HCT116 (cell line): Measurements from ENCODE around the gene ARHGAP20. TPM values are rescaled to one million over a fixed set of nuclear protein-coding genes. Genes with fewer than 3 reads are reported as not detected.

Source experiments
- ATAC-seq: fragments of 200-7000 bp; cut with Tn5 transposase; 2 replicates; pipeline ENCODE4 v1.9.1; 2020; ENCODE audit warnings: mild to moderate bottlenecking, moderate library complexity
- BruUV-seq: library from RNA; stranded (reverse); fragments of 400-500 nt; replicated peaks from 2 replicates; lab custom pipeline; 2021; lab: Mats Ljungman, UMichigan
- CTCF ChIA-PET: fragments of 300-600 bp; sonication (Branson Sonifier 250); formaldehyde crosslinking; loops from one replicate; lab custom pipeline; 2021; ENCODE audit warnings: antibody characterized with exemption; lab: Charles Lee
- POLR2A ChIA-PET: fragments of 300-600, 350-600 bp; sonication (Branson Sonifier 250); formaldehyde crosslinking; loops from one replicate; lab custom pipeline; 2021; ENCODE audit warnings: antibody characterized with exemption; lab: Charles Lee
- RAD21 ChIA-PET, 2 experiments: fragments of 300-600 bp; sonication (Branson Sonifier 250); formaldehyde crosslinking; loops; one replicate each; lab custom pipeline; 2023; ENCODE audit warnings: low total read pairs in 2 of 2; ENCODE audit not compliant: uncharacterized antibody in 2 of 2, unreplicated experiment in 2 of 2, low non-redundant PET in 1 of 2; lab: Charles Lee
- DNase-seq: peaks from one replicate; pipeline ENCODE4 v3.0.0-alpha.2; 2010; ENCODE audit warnings: low read depth, low spot score
- H2AFZ ChIP-seq: fragments of 200-600 bp; shearing (Covaris generic), sonication (generic); 2 replicates; pipeline ENCODE4 v1.6.1; 2017; ENCODE audit warnings: low read depth, mixed run types, mixed read lengths, antibody characterized with exemption, low read length; ENCODE audit not compliant: poor library complexity, severe bottlenecking
- H3K27ac ChIP-seq: 2 replicates; pipeline ENCODE4 v1.5.1; 2012; ENCODE audit warnings: low read depth, low read length
- H3K27me3 ChIP-seq: fragments of 200-600 bp; sonication (generic); 2 replicates; pipeline ENCODE4 v1.6.1; 2016; ENCODE audit warnings: mixed run types, low read length, mixed read lengths; ENCODE audit not compliant: insufficient read depth
- H3K36me3 ChIP-seq, 2 experiments: fragments of 200-500 bp in 1 of 2; fragments of 200-600 bp in 1 of 2; sonication (Bioruptor generic) in 1 of 2; sonication (generic) in 1 of 2; 2 replicates each; pipeline versions ENCODE4 v1.5.1 to v1.6.1; 2014 to 2016; ENCODE audit warnings: low read length in 2 of 2, inconsistent platforms in 1 of 2, mixed read lengths in 1 of 2, mixed run types in 1 of 2; ENCODE audit not compliant: insufficient read depth in 2 of 2, control insufficient read depth in 1 of 2
- H3K4me1 ChIP-seq, 2 experiments: fragments of 200-600 bp in 1 of 2; sonication (generic) in 1 of 2; 2 replicates each; pipeline versions ENCODE4 v1.5.1 to v1.6.1; 2012 to 2017; ENCODE audit warnings: low read length in 2 of 2, inconsistent platforms in 1 of 2, mild to moderate bottlenecking in 1 of 2, mixed read lengths in 1 of 2, mixed run types in 1 of 2, moderate library complexity in 1 of 2; ENCODE audit not compliant: insufficient read depth in 2 of 2, control insufficient read depth in 1 of 2
- H3K4me2 ChIP-seq: fragments of 200-600 bp; sonication (generic); 2 replicates; pipeline ENCODE4 v1.6.1; 2017; ENCODE audit warnings: mixed run types, low read length, mixed read lengths
- H3K4me3 ChIP-seq, 2 experiments: fragments of 200-600 bp in 1 of 2; sonication (generic) in 1 of 2; replicated peaks in 1 of 2; 2 replicates each; pipeline ENCODE4 v1.5.1; 2011 to 2016; ENCODE audit warnings: low read length in 2 of 2, control low read depth in 1 of 2, low read depth in 1 of 2, mild to moderate bottlenecking in 1 of 2, mixed read lengths in 1 of 2, mixed run types in 1 of 2
- H3K79me2 ChIP-seq: fragments of 200-600 bp; sonication (generic); 2 replicates; pipeline ENCODE4 v1.6.1; 2017; ENCODE audit warnings: mild to moderate bottlenecking, mixed run types, low read length, moderate library complexity, mixed read lengths; ENCODE audit not compliant: insufficient read depth
- H3K9ac ChIP-seq: fragments of 200-600 bp; sonication (generic); 2 replicates; pipeline ENCODE4 v1.6.1; 2016; ENCODE audit warnings: low read length, mixed read lengths
- H3K9me2 ChIP-seq: fragments of 200-600 bp; sonication (generic), shearing (Covaris generic); 2 replicates; pipeline ENCODE4 v1.6.1; 2017; ENCODE audit warnings: mixed run types, mild to moderate bottlenecking, moderate library complexity; ENCODE audit not compliant: insufficient read depth
- H3K9me3 ChIP-seq, 2 experiments: fragments of 200-500 bp in 1 of 2; fragments of 200-600 bp in 1 of 2; sonication (Bioruptor generic) in 1 of 2; sonication (generic) in 1 of 2; 2 replicates each; pipeline ENCODE4 v1.6.1; 2014 to 2017; ENCODE audit warnings: low read length in 2 of 2, mixed read lengths in 2 of 2, inconsistent platforms in 1 of 2, low read depth in 1 of 2, mild to moderate bottlenecking in 1 of 2, mixed run types in 1 of 2, moderate library complexity in 1 of 2; ENCODE audit not compliant: control insufficient read depth in 1 of 2, insufficient read depth in 1 of 2
- H4K20me1 ChIP-seq: fragments of 200-600 bp; sonication (generic), shearing (Covaris generic); 2 replicates; pipeline ENCODE4 v1.6.1; 2017; ENCODE audit warnings: mixed run types, mild to moderate bottlenecking, moderate library complexity; ENCODE audit not compliant: insufficient read depth
- EGR1 ChIP-seq: IDR thresholded peaks from 2 replicates; pipeline ENCODE4 v1.6.1; 2012; ENCODE audit warnings: low read depth
- EZH2phosphoT487 ChIP-seq: fragments of 200-600 bp; IDR thresholded peaks from 2 replicates; pipeline ENCODE4 v1.6.1; 2018; ENCODE audit warnings: antibody characterized with exemption, borderline replicate concordance
- FOSL1 ChIP-seq: IDR thresholded peaks from 2 replicates; pipeline ENCODE4 v1.6.1; 2012; ENCODE audit warnings: low read depth
- REST ChIP-seq: IDR thresholded peaks from 2 replicates; pipeline ENCODE4 v1.6.1; 2012; ENCODE audit warnings: low read depth
- ZFX ChIP-seq: fragments of 450-650 bp; IDR thresholded peaks from 2 replicates; pipeline ENCODE4 v1.6.1; 2017
- intact Hi-C: fragments of 100-400 bp; cut with micrococcal nuclease; formaldehyde crosslinking; loops from 2 replicates; pipeline ENCODE4 v1.10.0; 2022
- total RNA-seq: library from RNA; stranded (reverse); gene quantifications from one replicate; pipeline ENCODE4 v1.2.1, GENCODE V29; 2021; ENCODE audit not compliant: unreplicated experiment

ARHGAP20 gene
- total RNA-seq, 1 experiment from 2014 or later, result not detected

GRCh38 chr11:110600322-110600721 is 111.9 kb downstream of the ARHGAP20 start:
- TF ChIP-seq REST, result no peak
- no peak for TF ChIP-seq EGR1
- BruUV-seq, result no TSS peak
- intact Hi-C loops, result no loop called here
- H3K27me3 ChIP-seq, result peaks cover 24% of the 10 kb centered on the region
- no peaks in the 10 kb centered on the region for H3K79me2 ChIP-seq
- H4K20me1 ChIP-seq, result no peaks in the 10 kb centered on the region
- no peak overlapping the region for H2AFZ ChIP-seq
- no peaks in the 10 kb centered on the region; a peak in 2 of 4 replicates for H3K9me3 ChIP-seq
- H3K27ac ChIP-seq, result no peak overlapping the region
- ATAC-seq (no peak), DNase-seq (no peak)
- ChIA-PET RAD21 (no interaction called here), CTCF (no interaction called here), POLR2A (no interaction called here)
- H3K4me2 ChIP-seq, result no peak overlapping the region
- H3K9ac ChIP-seq, result no peak overlapping the region
- H3K4me3 ChIP-seq, result no peak overlapping the region
- H3K9me2 ChIP-seq, result no peaks in the 10 kb centered on the region
- no peaks in the 10 kb centered on the region for H3K36me3 ChIP-seq
- no peaks in the 10 kb centered on the region for H3K4me1 ChIP-seq

GRCh38 chr11:110599207-110599606 is 113.0 kb downstream of the ARHGAP20 start:
- no peaks in the 10 kb centered on the region for H4K20me1 ChIP-seq
- no peaks in the 10 kb centered on the region for H3K4me1 ChIP-seq
- no peaks in the 10 kb centered on the region; a peak in 2 of 4 replicates for H3K9me3 ChIP-seq
- H2AFZ ChIP-seq, result no peak overlapping the region
- H3K4me2 ChIP-seq, result no peak overlapping the region
- DNase-seq, result no peak
- RAD21 ChIA-PET, result no interaction called here
- H3K27ac ChIP-seq, result no peak overlapping the region
- H3K79me2 ChIP-seq, result no peaks in the 10 kb centered on the region
- H3K9me2 ChIP-seq, result no peaks in the 10 kb centered on the region
- no peaks in the 10 kb centered on the region for H3K36me3 ChIP-seq
- no TSS peak for BruUV-seq
- TF ChIP-seq ZFX (no peak), FOSL1 (no peak), REST (no peak), EZH2phosphoT487 (no peak)
- H3K9ac ChIP-seq, result no peak overlapping the region
- POLR2A ChIA-PET, result no interaction called here
- no peak overlapping the region for H3K4me3 ChIP-seq
- H3K27me3 ChIP-seq, result peaks cover 16% of the 10 kb centered on the region
- ATAC-seq, result no peak
- intact Hi-C loops, result no loop called here
- CTCF ChIA-PET, result no interaction called here
